Body of pancreas (tissue), 4 donors: ENCODE results near the gene RIC8A. TPM values are rescaled to one million over a fixed set of nuclear protein-coding genes. Genes with fewer than 3 reads are reported as not detected.

Experiments
- ATAC-seq: fragments of 150-250 bp; one replicate; pipeline ENCODE4 v1.9.1; 2016
- DNase-seq, 4 donors: peaks; one replicate each; pipeline ENCODE4 v3.0.0-alpha.2; 2019
- H3K27ac ChIP-seq, 4 donors: fragments of 200-600 bp; sonication (generic); 1 replicate in 3 of 4; 2 replicates in 1 of 4; pipeline versions ENCODE4 v1.5.1 to v1.6.1; 2016 to 2019; ENCODE audit warnings: mild to moderate bottlenecking in 1 of 4, mixed read lengths in 1 of 4, moderate library complexity in 1 of 4
- H3K27me3 ChIP-seq, 2 donors: fragments of 200-600 bp; sonication (generic); one replicate each; pipeline ENCODE4 v1.6.0; 2016; ENCODE audit warnings: mild to moderate bottlenecking in 1 of 2
- H3K36me3 ChIP-seq, 2 donors: fragments of 200-600 bp; sonication (generic); replicated peaks in 1 of 2; 2 replicates each; pipeline ENCODE4 v1.5.1; 2016; ENCODE audit warnings: low read depth in 2 of 2; ENCODE audit not compliant: insufficient read depth in 1 of 2
- H3K4me1 ChIP-seq: fragments of 200-600 bp; sonication (generic); one replicate; pipeline ENCODE4 v1.6.0; 2016
- H3K4me3 ChIP-seq, 2 donors: fragments of 200-600 bp; sonication (generic); 1 replicate in 1 of 2; 2 replicates in 1 of 2; pipeline ENCODE4 v1.5.1; 2016 to 2019
- H3K9me3 ChIP-seq, 3 donors: fragments of 200-600 bp; sonication (generic); 1 replicate in 2 of 3; 2 replicates in 1 of 3; pipeline ENCODE4 v1.5.1; 2016
- POLR2A ChIP-seq, 3 donors: fragments of 450-650 bp; IDR thresholded peaks; one replicate each; pipeline ENCODE4 v1.6.1; 2016; ENCODE audit warnings: antibody characterized with exemption in 3 of 3, mild to moderate bottlenecking in 2 of 3
- WGBS, 2 donors: methylation state at CpG; one replicate each; pipeline ENCODE4 v1.1.5; 2017; 5-methylcytosine and 5-hydroxymethylcytosine counted together
- intact Hi-C: fragments of 100-400 bp; cut with DNase I; formaldehyde crosslinking; loops from one replicate; pipeline ENCODE4 v1.15.1; 2023
- total RNA-seq, 2 donors: library from RNA; depleted of rRNA; stranded (reverse); fragments of >200 nt; gene quantifications; one replicate each; pipeline ENCODE4 v1.1.0, GENCODE V29; 2016
- TF ChIP-seq, protein P1 (sequence below), 7 experiments: fragments of 450-650 bp in 4 of 7; fragments of 200-600 bp in 3 of 7; sonication (generic) in 3 of 7; IDR thresholded peaks; one replicate each; pipeline ENCODE4 v1.5.1; 2016 to 2019; ENCODE audit warnings: antibody characterized with exemption in 7 of 7

Gene RIC8A
- total RNA-seq, 2 donors from 2014 or later = 59.3 to 88.5 TPM

DNA sequence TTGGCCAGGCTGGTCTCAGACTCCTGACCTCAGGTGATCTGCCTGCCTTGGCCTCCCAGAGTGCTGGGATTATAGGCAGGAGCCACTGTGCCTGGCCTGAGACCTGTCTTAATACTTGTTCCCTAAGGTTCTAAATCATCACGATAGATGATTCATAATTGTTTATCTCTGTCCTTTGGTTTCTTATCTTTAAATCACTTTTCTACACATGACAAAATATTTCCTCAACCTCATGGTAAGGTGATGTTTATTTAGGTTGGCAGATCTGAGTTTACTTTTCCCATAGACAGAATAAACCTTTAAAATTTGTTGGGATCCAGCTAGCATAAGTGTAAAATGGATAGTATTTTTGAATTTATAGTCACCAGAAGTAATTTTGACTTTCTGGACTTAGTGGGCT is 32.8 kb downstream of the RIC8A start:
- no peak for ATAC-seq
- TF ChIP-seq, protein P1, sequence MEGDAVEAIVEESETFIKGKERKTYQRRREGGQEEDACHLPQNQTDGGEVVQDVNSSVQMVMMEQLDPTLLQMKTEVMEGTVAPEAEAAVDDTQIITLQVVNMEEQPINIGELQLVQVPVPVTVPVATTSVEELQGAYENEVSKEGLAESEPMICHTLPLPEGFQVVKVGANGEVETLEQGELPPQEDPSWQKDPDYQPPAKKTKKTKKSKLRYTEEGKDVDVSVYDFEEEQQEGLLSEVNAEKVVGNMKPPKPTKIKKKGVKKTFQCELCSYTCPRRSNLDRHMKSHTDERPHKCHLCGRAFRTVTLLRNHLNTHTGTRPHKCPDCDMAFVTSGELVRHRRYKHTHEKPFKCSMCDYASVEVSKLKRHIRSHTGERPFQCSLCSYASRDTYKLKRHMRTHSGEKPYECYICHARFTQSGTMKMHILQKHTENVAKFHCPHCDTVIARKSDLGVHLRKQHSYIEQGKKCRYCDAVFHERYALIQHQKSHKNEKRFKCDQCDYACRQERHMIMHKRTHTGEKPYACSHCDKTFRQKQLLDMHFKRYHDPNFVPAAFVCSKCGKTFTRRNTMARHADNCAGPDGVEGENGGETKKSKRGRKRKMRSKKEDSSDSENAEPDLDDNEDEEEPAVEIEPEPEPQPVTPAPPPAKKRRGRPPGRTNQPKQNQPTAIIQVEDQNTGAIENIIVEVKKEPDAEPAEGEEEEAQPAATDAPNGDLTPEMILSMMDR (IDR thresholded peaks at IDR 0.05) = no peak
- TF ChIP-seq POLR2A (IDR thresholded peaks at IDR 0.05) = no peak
- Histone ChIP-seq H3K27me3 (no peaks in the 10 kb centered on the region), H3K4me1 (peaks cover 19% of the 10 kb centered on the region), H3K4me3 (no peak overlapping the region), H3K9me3 (no peaks in the 10 kb centered on the region), H3K27ac (no peak overlapping the region), H3K36me3 (peaks cover 4 to 10% of the 10 kb centered on the region in 2 donors)
- DNase-seq = no peak
- 21 to 38% methylated on average over 1 of the region's 1 CpG for WGBS, 2 donors
- intact Hi-C loops = loop anchor here (5.0 kb wide), 1 partner anchor 57 kb away; the partner anchor contains the start of gene IFITM5

DNA sequence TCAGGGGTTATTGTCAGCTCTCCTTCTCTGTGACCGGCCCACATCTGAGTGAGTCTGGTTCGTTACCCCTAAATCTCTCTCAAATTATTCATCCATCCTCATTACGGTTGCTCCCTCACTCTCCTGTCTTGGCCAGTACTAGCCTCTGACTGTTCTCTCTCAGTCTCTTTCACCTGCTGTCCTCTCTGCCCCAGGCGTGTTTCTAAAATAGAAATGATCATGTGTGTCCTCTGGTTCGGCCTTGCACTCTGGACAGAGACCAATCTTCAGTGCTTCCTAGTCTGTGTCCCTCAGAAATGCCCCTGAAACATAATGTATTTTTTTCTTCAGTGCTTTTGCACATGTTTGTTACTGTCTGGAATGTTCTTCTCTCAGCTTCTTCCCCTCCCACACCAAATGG is 34.1 kb downstream of the RIC8A start:
- Histone ChIP-seq H3K4me3 (no peak overlapping the region), H3K9me3 (no peaks in the 10 kb centered on the region), H3K4me1 (peaks cover 15% of the 10 kb centered on the region), H3K27me3 (no peaks in the 10 kb centered on the region), H3K36me3 (peaks cover 6 to 15% of the 10 kb centered on the region in 2 donors), H3K27ac (no peak overlapping the region)
- ATAC-seq (no peak), DNase-seq (no peak)
- intact Hi-C loops = loop anchor here (5.0 kb wide), 1 partner anchor 56 kb away; the partner anchor contains the start of gene IFITM5
- WGBS, 2 donors = 91 to 93% methylated on average over 5 of the region's 5 CpGs
- TF ChIP-seq POLR2A (IDR thresholded peaks at IDR 0.05) = no peak
- TF ChIP-seq, protein P1 (IDR thresholded peaks at IDR 0.05) = no peak

DNA sequence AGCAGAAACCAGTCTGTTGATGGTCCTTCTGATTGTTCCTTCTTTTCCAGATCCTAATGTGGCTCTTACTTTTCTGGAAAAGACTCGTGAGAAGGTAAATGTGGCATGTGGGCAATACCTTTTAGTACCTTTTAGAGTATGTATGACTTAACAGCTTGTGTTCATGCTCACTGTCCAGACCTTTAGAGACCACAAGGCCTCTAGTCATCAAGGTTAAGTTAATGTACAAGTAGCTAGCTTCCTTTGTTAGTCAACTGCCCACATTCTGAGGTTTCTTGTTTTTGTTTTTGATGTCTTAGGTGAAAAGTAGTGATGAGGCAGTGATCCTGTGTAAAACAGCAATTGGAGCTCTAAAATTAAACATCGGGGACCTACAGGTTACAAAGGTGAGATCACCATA is 36.9 kb downstream of the RIC8A start:
- 89 to 92% methylated on average over 2 of the region's 2 CpGs for WGBS, 2 donors
- Histone ChIP-seq H3K9me3 (no peaks in the 10 kb centered on the region), H3K4me1 (no peaks in the 10 kb centered on the region), H3K4me3 (no peak overlapping the region), H3K27ac (no peak overlapping the region), H3K27me3 (no peaks in the 10 kb centered on the region), H3K36me3 (peaks cover 17 to 33% of the 10 kb centered on the region in 2 donors)
- ATAC-seq (no peak), DNase-seq (no peak)
- no peak for TF ChIP-seq POLR2A (IDR thresholded peaks at IDR 0.05)
- TF ChIP-seq, protein P1 (IDR thresholded peaks at IDR 0.05) = no peak
- intact Hi-C loops = loop anchor here (5.0 kb wide), 1 partner anchor 53 kb away; the partner anchor contains the start of gene IFITM5

DNA sequence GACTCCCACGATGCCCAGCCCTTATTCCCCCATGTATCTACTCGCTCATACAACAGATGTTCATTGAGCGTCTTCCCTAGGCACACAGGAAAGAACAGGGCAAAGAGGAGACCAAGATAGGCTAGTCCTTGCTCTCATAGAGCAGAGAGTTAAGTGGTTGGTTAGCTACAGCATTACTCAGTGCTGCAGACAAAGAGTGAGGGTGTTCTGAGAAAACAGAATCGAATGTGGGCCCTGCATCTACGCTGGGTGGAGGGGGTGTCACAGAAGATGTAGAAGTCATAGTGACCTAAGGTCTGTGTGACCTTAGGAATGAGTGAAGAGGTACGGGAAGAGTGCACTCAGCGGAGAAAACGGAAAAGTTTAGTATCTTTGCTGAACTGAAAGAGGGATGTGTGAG is 41.6 kb downstream of the RIC8A start:
- DNase-seq = no peak
- Histone ChIP-seq H3K4me3 (no peak overlapping the region), H3K4me1 (no peaks in the 10 kb centered on the region), H3K36me3 (peaks cover 17 to 41% of the 10 kb centered on the region in 2 donors), H3K9me3 (no peaks in the 10 kb centered on the region), H3K27ac (no peak overlapping the region), H3K27me3 (no peaks in the 10 kb centered on the region)
- TF ChIP-seq, protein P1 (IDR thresholded peaks at IDR 0.05) = no peak
- TF ChIP-seq POLR2A (IDR thresholded peaks at IDR 0.05) = no peak
- ATAC-seq = no peak
- intact Hi-C loops = no loop called here
- 85 to 96% methylated on average over 8 of the region's 8 CpGs for WGBS, 2 donors

DNA sequence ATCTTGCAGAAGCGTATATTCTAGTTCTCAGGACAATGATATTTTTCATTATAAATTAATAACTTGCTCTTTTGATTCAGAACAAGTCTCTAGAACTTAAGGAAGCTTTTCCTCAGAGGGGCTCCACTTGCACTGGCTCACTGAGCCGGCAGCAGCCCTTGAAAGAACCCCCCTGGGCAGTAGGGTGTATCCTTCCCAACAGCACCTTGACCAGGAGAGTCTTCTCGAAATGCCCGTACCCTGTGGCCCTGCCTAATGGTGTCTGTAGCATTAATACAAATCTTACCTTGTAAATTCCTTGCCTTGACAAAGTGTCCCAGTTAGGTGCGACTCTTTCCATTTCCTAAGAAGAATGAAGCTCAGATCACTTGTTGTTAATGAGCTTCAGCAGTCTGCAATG is 42.8 kb downstream of the RIC8A start:
- 86 to 92% methylated on average over 5 of the region's 5 CpGs for WGBS, 2 donors
- DNase-seq (no peak), ATAC-seq (no peak)
- Histone ChIP-seq H3K4me3 (no peak overlapping the region), H3K4me1 (no peaks in the 10 kb centered on the region), H3K36me3 (peaks cover 13 to 37% of the 10 kb centered on the region in 2 donors), H3K9me3 (no peaks in the 10 kb centered on the region), H3K27ac (no peak overlapping the region), H3K27me3 (no peaks in the 10 kb centered on the region)
- intact Hi-C loops = no loop called here
- no peak for TF ChIP-seq POLR2A (IDR thresholded peaks at IDR 0.05)
- TF ChIP-seq, protein P1 (IDR thresholded peaks at IDR 0.05) = no peak
